OCI-LY1 (cell line): ENCODE results near the gene ZNF749.
"Not testable (repeated sequence)": the region's sequence is repeated elsewhere in the genome, so short reads cannot be mapped to it uniquely, and the experiment has no call there.

ENCODE experiments used
- CTCF ChIP-seq: fragments of 200-600 bp; sonication (generic), shearing (Covaris generic); IDR thresholded peaks from 2 replicates; pipeline ENCODE4 v1.5.1; 2017; ENCODE audit warnings: mild to moderate bottlenecking, antibody characterized with exemption, low read length, moderate library complexity, mixed read lengths
- EZH2 ChIP-seq: fragments of 200-600 bp; sonication (generic), shearing (Covaris generic); IDR thresholded peaks from 2 replicates; pipeline ENCODE4 v1.8.0; 2017; ENCODE audit warnings: borderline replicate concordance, mixed run types, mild to moderate bottlenecking, antibody characterized with exemption, low read length, moderate library complexity, mixed read lengths

DNA sequence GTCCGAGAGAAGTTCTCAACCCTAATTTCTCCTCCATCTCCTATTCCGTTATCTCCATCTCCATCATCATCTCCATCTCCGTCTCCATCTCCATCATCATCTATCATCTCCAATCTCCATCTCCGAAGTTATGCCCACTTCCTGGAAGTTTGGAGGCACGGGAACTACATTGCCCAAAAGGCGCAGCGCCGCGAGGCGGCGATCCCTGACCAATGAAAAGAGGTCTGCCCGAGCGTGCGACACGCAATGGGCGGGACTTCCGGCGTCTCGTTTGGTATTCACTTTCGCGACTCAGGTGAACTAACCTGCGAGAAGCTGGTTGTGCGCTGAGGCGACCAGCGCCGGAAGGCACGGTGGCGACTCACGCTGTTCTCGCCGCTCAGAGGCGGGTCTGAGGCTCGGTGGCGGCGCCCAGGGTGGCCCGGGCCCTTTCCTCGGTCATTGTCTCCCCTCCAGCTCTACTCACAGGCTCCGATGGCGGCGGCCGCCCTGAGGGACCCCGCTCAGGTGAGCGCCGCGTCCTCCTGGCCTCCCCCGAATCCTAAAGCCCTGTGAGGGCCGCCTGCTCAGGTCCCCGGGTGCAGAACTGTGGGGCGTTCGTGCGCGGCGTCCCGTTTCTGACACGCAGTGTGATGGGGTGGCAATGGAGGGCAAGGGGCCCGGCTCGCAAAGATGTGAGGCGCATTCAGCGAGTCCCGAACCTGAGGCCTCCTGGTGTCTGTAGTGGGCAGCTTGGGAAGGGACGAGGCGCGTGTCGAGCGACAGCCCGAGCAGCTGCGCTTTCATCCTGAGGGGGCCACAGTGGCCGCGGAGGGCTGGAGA lies 52.6 kb downstream of the ZNF749 start, which contains the start of gene ZNF419:
- TF ChIP-seq CTCF, EZH2: not testable (repeated sequence)
